ENCODE data around the gene ZC3H7B.

ZC3H7B gene

GRCh38 chr22:41290262-41291221 lies 10.8 kb upstream of the ZC3H7B start:
- TF ChIP-seq CREB1 (IDR thresholded peaks at IDR 0.05; ENCODE audit: low read depth) (no peak), TEAD4 (IDR thresholded peaks at IDR 0.05) (peak; percentile 99), NFIC (IDR thresholded peaks at IDR 0.05) (peak; percentile 31), TCF12 (IDR thresholded peaks at IDR 0.05; ENCODE audit: low read depth) (peak; percentile 41; the same call in 1 of the 2 replicates), CEBPB (IDR thresholded peaks at IDR 0.05) (no peak), ZBTB7A (IDR thresholded peaks at IDR 0.05; ENCODE audit: low read depth) (peak; percentile 62; the same call in 1 of the 2 replicates), EP300 (IDR thresholded peaks at IDR 0.05; ENCODE audit: borderline replicate concordance) (peak; percentile 24; the same call in 1 of the 2 replicates)

DNA sequence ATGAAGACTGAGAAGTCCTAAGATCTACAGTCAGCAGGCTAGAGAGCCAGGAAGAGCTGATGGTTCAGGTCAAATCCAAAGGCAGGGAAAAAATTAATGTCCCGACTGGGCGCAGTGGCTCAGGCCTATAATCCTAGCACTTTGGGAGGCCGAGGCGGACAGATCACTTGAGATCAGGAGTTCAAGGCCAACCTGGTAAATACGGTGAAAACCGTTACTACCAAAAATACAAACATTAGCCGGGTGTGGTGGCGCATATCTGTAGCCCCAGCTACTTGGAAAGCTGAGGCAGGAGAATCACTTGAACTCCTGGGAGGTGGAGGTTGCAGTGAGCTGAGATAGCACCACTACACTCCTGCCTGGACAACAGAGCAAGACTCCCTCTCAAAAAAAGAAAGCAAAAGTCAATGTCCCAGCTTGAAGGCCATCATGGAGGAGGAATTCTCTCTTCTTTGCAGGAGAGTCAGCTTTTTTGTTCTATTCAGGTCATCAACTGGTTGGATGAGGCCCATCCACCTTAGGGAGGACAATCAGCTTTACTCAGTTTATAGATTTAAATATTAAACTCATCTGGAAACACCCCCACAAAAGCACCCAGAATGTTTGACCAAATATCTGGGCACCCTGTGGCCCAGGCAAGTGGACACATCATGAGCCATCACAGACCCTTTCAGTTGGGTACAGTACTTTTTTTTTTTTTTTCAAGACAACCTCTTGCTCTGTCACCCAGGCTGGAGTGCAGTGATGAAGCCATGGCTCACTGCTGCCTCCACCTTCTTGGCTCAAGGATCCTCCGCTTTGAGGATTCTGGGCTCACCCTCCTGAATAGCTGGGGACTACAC lies 4.3 kb upstream of the ZC3H7B start:
- TF ChIP-seq CREB1 (IDR thresholded peaks at IDR 0.05; ENCODE audit: low read depth), result no peak
- no peak for TF ChIP-seq ZBTB7A (IDR thresholded peaks at IDR 0.05; ENCODE audit: low read depth)
- no peak for TF ChIP-seq YY1 (IDR thresholded peaks at IDR 0.05; ENCODE audit: low read depth)
- no peak for TF ChIP-seq TEAD4 (IDR thresholded peaks at IDR 0.05)
- no peak for TF ChIP-seq EP300 (IDR thresholded peaks at IDR 0.05; ENCODE audit: borderline replicate concordance)
- no peak for TF ChIP-seq TCF12 (IDR thresholded peaks at IDR 0.05; ENCODE audit: low read depth)
- TF ChIP-seq NFIC (IDR thresholded peaks at IDR 0.05), result no peak
- no peak for TF ChIP-seq TAF1 (IDR thresholded peaks at IDR 0.05; ENCODE audit: low read depth)
- TF ChIP-seq RAD21 (IDR thresholded peaks at IDR 0.05; ENCODE audit: low read depth), result no peak
- TF ChIP-seq REST (IDR thresholded peaks at IDR 0.05; ENCODE audit: low read depth), result no peak
- no peak for TF ChIP-seq CEBPB (IDR thresholded peaks at IDR 0.05)
- no peak for TF ChIP-seq FOXM1 (IDR thresholded peaks at IDR 0.05; ENCODE audit: borderline replicate concordance, low read depth)

GRCh38 chr22:41300661-41301060 lies 664 bp upstream of the ZC3H7B start:
- TF ChIP-seq TEAD4 (IDR thresholded peaks at IDR 0.05) (no peak), USF1 (IDR thresholded peaks at IDR 0.05) (no peak), CREB1 (IDR thresholded peaks at IDR 0.05; ENCODE audit: low read depth) (no peak), TCF12 (IDR thresholded peaks at IDR 0.05; ENCODE audit: low read depth) (no peak), EP300 (IDR thresholded peaks at IDR 0.05; ENCODE audit: borderline replicate concordance) (no peak), MAX (IDR thresholded peaks at IDR 0.05) (no peak), FOXM1 (IDR thresholded peaks at IDR 0.05; ENCODE audit: borderline replicate concordance, low read depth) (no peak), NFIC (IDR thresholded peaks at IDR 0.05) (no peak), REST (IDR thresholded peaks at IDR 0.05; ENCODE audit: low read depth) (no peak), ZBTB7A (IDR thresholded peaks at IDR 0.05; ENCODE audit: low read depth) (no peak), CEBPB (IDR thresholded peaks at IDR 0.05) (no peak), YY1 (IDR thresholded peaks at IDR 0.05; ENCODE audit: low read depth) (no peak), TAF1 (IDR thresholded peaks at IDR 0.05; ENCODE audit: low read depth) (no peak), RAD21 (IDR thresholded peaks at IDR 0.05; ENCODE audit: low read depth) (no peak), EGR1 (IDR thresholded peaks at IDR 0.05) (no peak)

DNA sequence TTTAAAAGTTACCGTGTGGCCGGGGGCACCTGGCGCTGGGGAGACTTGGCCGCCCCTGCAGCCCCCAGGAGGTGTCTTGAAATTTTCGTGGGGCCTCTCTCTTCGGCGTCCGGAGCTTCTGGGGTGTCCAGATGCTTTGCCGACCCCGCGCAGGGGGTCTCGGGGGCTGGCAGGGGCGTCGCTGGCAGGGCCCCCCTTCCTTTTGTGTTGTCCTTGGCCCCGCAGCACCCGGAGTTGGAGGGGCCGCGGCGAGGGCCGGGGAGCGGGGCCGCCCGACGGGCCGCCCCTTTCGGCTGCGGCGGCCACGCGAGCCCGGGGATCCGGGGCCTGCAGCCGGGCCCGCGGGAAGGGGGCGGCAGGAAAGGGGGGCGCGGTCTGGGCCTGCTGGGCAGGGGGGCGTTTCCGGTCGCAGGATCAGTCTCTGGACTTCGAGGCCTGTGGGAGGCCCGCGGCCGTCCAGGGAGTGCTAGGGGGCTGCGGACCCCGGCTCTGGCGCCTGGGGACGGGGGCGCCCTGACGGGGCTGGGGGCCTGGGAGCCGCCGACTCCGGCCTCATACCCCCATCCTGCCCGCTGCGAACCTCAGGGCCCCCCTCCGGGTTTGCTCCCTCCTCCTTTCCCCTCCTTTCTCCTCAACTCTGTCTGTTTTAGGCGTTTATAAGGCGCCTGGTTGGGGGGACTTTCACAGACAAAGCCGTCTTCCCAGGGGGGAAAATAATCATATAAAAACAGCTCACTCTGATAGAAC lies 869 bp downstream of the ZC3H7B start:
- TF ChIP-seq RAD21 (IDR thresholded peaks at IDR 0.05; ENCODE audit: low read depth), result no peak
- no peak for TF ChIP-seq YY1 (IDR thresholded peaks at IDR 0.05; ENCODE audit: low read depth)
- no peak for TF ChIP-seq FOXM1 (IDR thresholded peaks at IDR 0.05; ENCODE audit: borderline replicate concordance, low read depth)
- peak; percentile 69; the same call in 1 of the 2 replicates for TF ChIP-seq ZBTB7A (IDR thresholded peaks at IDR 0.05; ENCODE audit: low read depth)
- no peak for TF ChIP-seq CEBPB (IDR thresholded peaks at IDR 0.05)
- no peak for TF ChIP-seq USF1 (IDR thresholded peaks at IDR 0.05)
- no peak for TF ChIP-seq CREB1 (IDR thresholded peaks at IDR 0.05; ENCODE audit: low read depth)
